HL-60 (cell line): Measurements from ENCODE around the gene MLF2.

ENCODE experiments used
- DNase-seq, 2 experiments: peaks; one replicate each; pipeline ENCODE4 v3.0.0-alpha.2; 2010 to 2020; ENCODE audit warnings: low read depth in 1 of 2, low spot score in 1 of 2
- H3K27ac ChIP-seq: fragments of 250-450 bp; sonication (Bioruptor Pico); replicated peaks from 2 replicates; pipeline ENCODE4 v1.5.1; 2020; ENCODE audit warnings: mild to moderate bottlenecking, moderate library complexity
- H3K27me3 ChIP-seq: fragments of 250-450 bp; sonication (Bioruptor Pico); 2 replicates; pipeline ENCODE4 v1.5.1; 2021; ENCODE audit warnings: mild to moderate bottlenecking, moderate library complexity; ENCODE audit not compliant: insufficient read depth, poor library complexity, severe bottlenecking
- H3K4me3 ChIP-seq: replicated peaks from 2 replicates; pipeline ENCODE4 v1.5.1; 2011; ENCODE audit warnings: mild to moderate bottlenecking, control low read depth, low read length; ENCODE audit not compliant: insufficient read depth
- CTCF ChIP-seq: IDR thresholded peaks from one replicate; pipeline ENCODE4 v1.5.1; 2011; ENCODE audit warnings: low read length, control low read depth, inconsistent platforms; ENCODE audit not compliant: insufficient read depth
- GABPA ChIP-seq: IDR thresholded peaks from 2 replicates; pipeline ENCODE4 v1.6.1; 2012; ENCODE audit warnings: low read depth
- POLR2AphosphoS5 ChIP-seq: IDR thresholded peaks from 2 replicates; pipeline ENCODE4 v1.6.1; 2012; ENCODE audit warnings: low read depth
- REST ChIP-seq: IDR thresholded peaks from 2 replicates; pipeline ENCODE4 v1.6.1; 2012; ENCODE audit warnings: low read depth; ENCODE audit not compliant: insufficient replicate concordance
- SPI1 ChIP-seq: IDR thresholded peaks from 2 replicates; pipeline ENCODE4 v1.6.1; 2012; ENCODE audit warnings: low read depth, mild to moderate bottlenecking, borderline replicate concordance

Gene MLF2

GRCh38 chr12:6699259-6699988, 53.5 kb downstream of the MLF2 start:
- Histone ChIP-seq H3K27me3 (peaks cover 44% of the 10 kb centered on the region), H3K4me3 (no peak overlapping the region), H3K27ac (no peak overlapping the region)
- TF ChIP-seq POLR2AphosphoS5 (no peak), SPI1 (no peak), REST (no peak), GABPA (no peak), CTCF (no peak)
- DNase-seq, result no peak

GRCh38 chr12:6698352-6699046, 54.4 kb downstream of the MLF2 start:
- Histone ChIP-seq H3K27me3 (peaks cover 37% of the 10 kb centered on the region), H3K4me3 (no peak overlapping the region), H3K27ac (no peak overlapping the region)
- DNase-seq, result no peak
- no peak for TF ChIP-seq SPI1
- no peak for TF ChIP-seq GABPA
- TF ChIP-seq CTCF, result no peak
- TF ChIP-seq REST, result no peak
- TF ChIP-seq POLR2AphosphoS5, result no peak
